HG03045 (cell line): ENCODE results near the gene FMNL3.
"Not testable (repeated sequence)": the region's sequence is repeated elsewhere in the genome, so short reads cannot be mapped to it uniquely, and the experiment has no call there.

Experiments used
- ATAC-seq: cut with Tn5 transposase; IDR thresholded peaks from one replicate; pipeline ENCODE4 v1.9.1; 2021; ENCODE audit warnings: mild to moderate bottlenecking, moderate library complexity; ENCODE audit not compliant: unreplicated experiment

The FMNL3 gene

DNA sequence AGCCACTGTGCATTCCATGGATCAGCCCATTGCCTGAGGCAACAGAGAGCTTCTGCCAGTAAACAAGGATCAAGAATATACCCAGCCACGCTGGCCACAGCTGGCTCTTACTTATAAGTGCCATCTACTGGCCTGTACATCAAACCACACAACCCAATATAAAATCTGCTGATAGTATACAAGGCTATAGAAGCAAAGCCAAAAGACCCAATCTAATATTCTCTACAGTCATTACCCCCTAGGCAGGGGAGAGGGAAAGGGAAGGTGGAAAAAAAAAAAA is 97.4 kb downstream of the FMNL3 start:
- no peak for ATAC-seq

DNA sequence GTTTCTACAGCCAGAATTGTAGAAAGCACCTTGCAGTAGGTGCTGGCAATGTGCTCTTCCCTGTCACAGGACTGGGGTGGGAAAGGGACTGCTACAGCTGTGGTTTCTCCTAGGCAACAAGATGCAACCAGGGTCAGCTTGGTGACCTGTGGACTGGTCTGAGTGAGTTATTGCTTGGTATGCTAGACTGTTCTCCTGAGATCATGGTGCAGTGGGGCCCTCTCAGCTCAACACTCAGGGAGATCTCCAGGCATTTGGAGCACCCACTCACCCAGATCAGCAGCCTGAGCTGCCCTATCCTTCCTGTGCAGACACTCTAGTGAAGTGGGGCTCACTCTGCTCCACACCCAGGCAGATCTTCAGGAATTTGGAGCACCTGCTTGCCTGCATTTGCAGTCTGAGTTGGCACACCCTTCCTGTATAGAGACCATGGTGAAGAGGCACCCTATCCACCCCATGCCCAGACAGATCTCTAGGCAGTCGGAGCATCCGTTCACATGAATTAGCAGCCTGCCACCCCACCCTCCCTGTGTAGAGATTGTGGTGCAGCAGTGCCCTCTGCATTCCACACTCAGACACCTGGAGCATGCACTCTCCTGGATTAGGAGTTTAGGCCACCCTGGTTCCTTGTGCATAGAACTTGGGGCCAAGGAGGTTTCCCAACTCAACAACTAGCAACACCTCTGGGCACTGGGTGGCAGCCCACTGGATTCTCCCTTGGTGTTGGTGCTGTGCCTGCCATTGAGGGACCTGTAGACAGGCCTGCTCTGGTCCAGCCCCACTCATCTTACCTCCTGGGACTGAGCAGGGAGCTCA is 97.9 kb downstream of the FMNL3 start:
- no peak for ATAC-seq

DNA sequence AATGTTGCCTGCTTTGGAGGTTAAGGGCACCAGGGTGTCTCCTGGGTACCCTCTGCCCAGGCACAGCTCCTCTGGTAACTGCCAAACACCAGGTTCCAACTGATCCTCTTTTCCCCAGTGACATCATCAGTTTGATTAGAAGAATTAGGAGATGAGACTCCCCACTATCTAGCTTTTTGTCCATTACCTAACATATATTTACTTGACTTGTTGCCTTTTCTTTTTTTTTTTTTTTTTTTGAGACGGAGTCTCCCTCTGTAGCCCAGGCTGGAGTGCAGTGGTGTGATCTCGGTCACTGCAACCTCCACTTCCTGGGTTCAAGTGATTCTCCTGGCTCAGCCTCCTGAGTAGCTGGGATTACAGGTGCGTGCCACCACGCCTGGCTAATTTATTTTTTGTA is 101.7 kb downstream of the FMNL3 start, which contains the start of gene FAM186B:
Gene FAM186B (minus strand): TSS at position 101 of the 400 bp plus-strand sequence. CDS start 162 bp downstream, outside the sequence.
- ATAC-seq = not testable (repeated sequence)

DNA sequence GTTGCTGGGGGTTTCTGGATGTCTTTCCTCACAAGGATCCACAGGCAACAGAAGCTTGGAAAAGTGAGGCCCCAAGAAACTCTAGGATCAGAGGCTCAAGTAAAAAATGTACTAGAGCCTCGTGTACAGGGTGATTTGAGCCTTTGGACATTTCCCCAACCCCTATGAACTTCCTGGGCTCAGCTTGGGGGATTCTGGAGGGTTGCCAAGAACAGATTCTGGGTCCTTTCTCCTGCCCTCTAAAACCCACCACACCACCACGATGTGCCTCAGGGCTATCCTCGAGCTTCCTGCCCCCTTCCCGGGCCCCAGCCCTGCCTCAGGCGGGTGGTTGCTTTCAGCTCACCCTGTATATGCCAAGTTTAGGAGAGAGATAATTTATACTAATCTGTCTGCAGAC is 102.3 kb downstream of the FMNL3 start:
- ATAC-seq = no peak

DNA sequence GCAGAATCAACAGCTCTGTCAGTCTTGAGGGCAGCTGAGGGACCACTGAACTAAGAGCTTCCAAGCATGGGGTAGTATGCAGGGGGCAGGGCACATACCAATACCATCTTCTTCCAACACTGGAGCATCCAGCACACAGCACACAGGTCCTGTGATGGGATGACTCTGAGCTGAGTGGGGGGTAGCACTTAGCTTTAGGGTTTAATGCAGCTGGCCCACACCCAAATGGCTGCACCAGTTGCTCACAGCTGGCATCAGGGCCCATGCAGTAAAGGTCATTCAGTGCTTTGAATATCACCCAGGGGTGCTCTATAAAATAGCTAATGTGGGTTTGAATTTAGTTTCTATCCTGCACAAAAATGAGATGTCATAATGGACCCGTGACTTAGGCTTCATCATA is 103.5 kb downstream of the FMNL3 start:
- ATAC-seq = no peak

DNA sequence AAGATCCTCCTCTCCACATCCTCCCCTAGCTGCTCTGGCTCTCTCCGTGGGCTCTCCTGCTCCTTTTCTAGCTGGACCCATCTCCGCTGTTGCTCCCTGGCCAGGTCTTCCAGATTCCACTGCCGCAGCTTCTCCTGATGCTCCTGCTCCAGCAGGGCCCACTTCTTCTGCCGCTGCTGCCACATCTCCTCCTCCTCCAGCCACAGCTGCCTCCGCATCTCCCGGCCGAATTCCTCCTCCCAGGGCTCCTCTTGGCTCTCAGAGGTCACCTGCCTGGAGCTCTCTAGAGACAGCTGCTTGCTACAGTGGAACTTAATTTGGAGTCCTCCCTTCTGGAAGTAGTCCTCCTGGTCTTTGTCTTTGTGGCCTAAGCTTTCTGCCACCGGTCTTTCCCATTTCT is 107.2 kb downstream of the FMNL3 start:
- ATAC-seq = no peak

DNA sequence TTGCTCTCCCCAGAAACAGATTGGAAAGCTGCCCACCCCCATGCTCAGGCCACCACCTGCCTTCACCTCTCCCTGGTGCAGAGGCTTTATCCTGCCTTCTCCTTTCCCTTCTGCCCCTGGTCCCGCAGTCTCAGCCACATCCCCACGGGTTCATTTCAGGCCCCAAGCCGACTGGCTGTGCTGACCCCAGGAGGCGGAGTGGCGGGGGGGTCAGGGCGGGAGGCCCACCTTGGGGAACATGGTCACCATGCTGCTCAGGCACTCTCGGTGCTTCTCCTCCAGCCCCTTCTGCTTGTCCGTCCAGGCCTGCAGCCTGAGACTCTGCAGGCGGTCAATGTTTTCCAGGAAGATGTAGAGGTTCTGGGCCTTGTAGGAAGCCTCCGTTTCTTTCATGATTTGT is 108.7 kb downstream of the FMNL3 start:
- no peak for ATAC-seq

DNA sequence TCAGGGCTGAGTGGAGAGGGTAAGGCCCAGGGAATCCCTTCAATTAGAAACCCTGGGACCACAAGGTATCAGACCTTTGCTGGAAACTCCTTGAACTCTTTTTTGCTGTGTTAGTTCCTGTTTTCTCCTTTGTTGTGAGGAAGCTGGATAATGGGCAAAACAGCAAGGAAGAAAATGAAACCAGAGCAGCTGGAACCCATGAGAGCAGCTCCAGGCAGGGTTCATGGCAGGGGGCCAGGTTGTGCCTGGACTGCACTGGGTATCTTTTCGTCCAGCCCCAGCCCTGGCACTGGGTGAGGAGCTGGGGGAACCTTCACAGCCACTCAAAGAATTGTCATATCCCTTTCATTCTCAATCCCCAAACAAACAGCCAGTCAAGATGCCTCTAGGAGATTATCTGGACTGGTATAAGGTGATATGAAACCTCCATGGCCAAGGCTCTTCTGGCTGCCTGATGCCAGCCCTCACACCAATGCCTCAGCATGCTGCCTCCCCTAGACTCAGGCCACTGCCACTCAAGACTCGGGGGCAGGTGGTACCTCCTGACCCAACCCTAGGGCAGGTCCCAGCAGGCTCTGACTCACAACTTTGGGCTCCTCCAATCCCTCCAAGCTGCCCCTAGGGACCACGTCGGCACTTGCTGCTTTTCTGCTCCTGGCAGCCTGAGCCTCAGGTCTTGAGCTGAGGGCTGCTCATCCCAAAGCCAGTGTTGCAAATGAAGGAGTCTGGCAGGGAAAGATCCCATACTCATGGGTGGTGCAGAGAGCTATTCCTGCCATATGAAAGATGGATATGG is 118.3 kb downstream of the FMNL3 start:
- ATAC-seq = no peak

DNA sequence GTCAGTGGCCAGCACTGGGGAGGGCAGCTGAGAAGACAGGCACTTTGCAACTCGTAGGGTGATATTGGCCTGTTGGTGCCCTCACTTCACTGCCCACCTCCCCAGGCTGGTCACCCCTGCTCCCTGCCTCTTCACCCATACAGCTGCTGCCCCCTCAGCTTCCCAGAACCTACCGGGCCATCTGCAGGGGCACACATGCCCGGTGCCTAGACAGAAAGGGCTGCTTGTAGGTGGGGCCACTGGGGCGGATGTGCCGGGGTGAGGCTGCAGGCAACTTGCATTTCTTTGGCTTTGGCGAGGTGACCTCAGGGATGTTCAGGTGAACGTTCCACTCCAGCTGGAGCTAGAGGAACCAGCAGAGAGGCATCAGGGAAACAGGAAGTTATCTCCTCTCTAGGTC is 118.9 kb downstream of the FMNL3 start:
- ATAC-seq = no peak

DNA sequence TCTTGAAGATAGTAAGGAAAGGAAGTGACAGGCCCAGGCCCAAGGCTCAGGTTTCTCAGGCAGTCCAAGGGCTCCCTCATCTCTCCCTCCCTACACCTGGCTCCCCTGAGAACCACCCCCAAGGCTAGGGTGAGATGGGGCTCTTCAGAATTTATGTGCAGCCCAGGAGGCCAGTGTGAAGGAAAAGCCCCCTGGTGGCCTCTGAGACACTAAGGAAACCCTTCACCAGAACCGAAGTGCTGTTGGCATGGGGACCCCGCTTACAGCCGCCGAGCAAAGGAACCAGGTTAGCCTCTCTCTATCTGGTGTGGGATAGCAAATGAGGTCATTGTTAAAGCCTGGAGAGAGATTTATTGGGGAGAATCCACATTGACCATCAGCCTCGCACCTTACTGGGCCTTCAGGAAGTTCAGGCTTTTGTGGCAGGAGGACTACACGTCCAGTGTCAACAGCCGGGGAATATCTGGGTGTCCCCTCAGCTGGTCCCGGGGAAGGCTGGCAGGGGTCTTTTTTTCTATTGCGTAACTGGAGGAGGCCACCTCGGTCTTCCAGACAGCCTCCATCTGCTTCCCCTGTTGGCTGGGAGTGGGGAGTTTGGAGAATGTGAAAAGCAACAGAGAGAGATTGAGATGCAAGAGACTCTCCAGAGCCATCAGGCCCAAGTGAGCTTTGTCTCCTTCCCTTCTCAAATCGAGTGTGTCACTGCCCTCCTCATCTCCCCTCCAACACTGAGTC is 119.9 kb downstream of the FMNL3 start:
- ATAC-seq = no peak
